IPS-11a (cell line): ENCODE data around the gene R3HDM1.
"Not testable (repeated sequence)": the region's sequence is repeated elsewhere in the genome, so short reads cannot be mapped to it uniquely, and the experiment has no call there.

Experiments
- H3K4me3 ChIP-seq: one replicate; pipeline ENCODE4 v1.5.1; 2013; ENCODE audit warnings: low read depth, low read length, control low read depth

R3HDM1 gene

GRCh38 chr2:135563793-135564192, 32.5 kb downstream of the R3HDM1 start:
- H3K4me3 ChIP-seq: no peak overlapping the region

GRCh38 chr2:135570884-135571283, 39.6 kb downstream of the R3HDM1 start:
- no peak overlapping the region for H3K4me3 ChIP-seq

- H3K4me3 ChIP-seq: no peak overlapping the region
Observed at GRCh38 chr2:135573620-135574019, 42.3 kb downstream of the R3HDM1 start.

GRCh38 chr2:135581282-135581681, 50.0 kb downstream of the R3HDM1 start:
- no peak overlapping the region for H3K4me3 ChIP-seq

- H3K4me3 ChIP-seq: no peak overlapping the region
Observed at GRCh38 chr2:135582383-135582782, 51.1 kb downstream of the R3HDM1 start.

- no peak overlapping the region for H3K4me3 ChIP-seq
Observed at GRCh38 chr2:135585586-135585985, 54.3 kb downstream of the R3HDM1 start.

- H3K4me3 ChIP-seq: no peak overlapping the region
Observed at GRCh38 chr2:135586148-135586547, 54.9 kb downstream of the R3HDM1 start.

GRCh38 chr2:135587958-135588357, 56.7 kb downstream of the R3HDM1 start:
- no peak overlapping the region for H3K4me3 ChIP-seq

GRCh38 chr2:135590619-135591260, 59.5 kb downstream of the R3HDM1 start:
- no peak overlapping the region for H3K4me3 ChIP-seq

- H3K4me3 ChIP-seq: no peak overlapping the region
Observed at GRCh38 chr2:135600915-135601314, 69.6 kb downstream of the R3HDM1 start.

GRCh38 chr2:135603543-135603942, 72.3 kb downstream of the R3HDM1 start:
- no peak overlapping the region for H3K4me3 ChIP-seq

- no peak overlapping the region for H3K4me3 ChIP-seq
Observed at GRCh38 chr2:135607561-135607960, 76.3 kb downstream of the R3HDM1 start.

GRCh38 chr2:135612319-135612718, 81.0 kb downstream of the R3HDM1 start:
- H3K4me3 ChIP-seq: no peak overlapping the region

GRCh38 chr2:135615404-135615803, 84.1 kb downstream of the R3HDM1 start:
- no peak overlapping the region for H3K4me3 ChIP-seq

- no peak overlapping the region for H3K4me3 ChIP-seq
Observed at GRCh38 chr2:135617501-135618015, 86.3 kb downstream of the R3HDM1 start.

- no peak overlapping the region for H3K4me3 ChIP-seq
Observed at GRCh38 chr2:135620198-135620597, 88.9 kb downstream of the R3HDM1 start.

- H3K4me3 ChIP-seq: no peak overlapping the region
Observed at GRCh38 chr2:135629520-135629919, 98.2 kb downstream of the R3HDM1 start.

GRCh38 chr2:135630034-135630433, 98.8 kb downstream of the R3HDM1 start:
- H3K4me3 ChIP-seq: not testable (repeated sequence)

- no peak overlapping the region for H3K4me3 ChIP-seq
Observed at GRCh38 chr2:135630488-135630887, 99.2 kb downstream of the R3HDM1 start.

GRCh38 chr2:135633582-135633981, 102.3 kb downstream of the R3HDM1 start:
- H3K4me3 ChIP-seq: no peak overlapping the region

GRCh38 chr2:135635212-135635835, 104.0 kb downstream of the R3HDM1 start:
- H3K4me3 ChIP-seq: no peak overlapping the region

GRCh38 chr2:135636982-135637381, 105.7 kb downstream of the R3HDM1 start:
- H3K4me3 ChIP-seq: no peak overlapping the region
